ENCODE measurements around the gene KANSL1.

Gene KANSL1

GRCh38 chr17:46208997-46209396, 15.8 kb upstream of the KANSL1 start:
- H3K27me3 ChIP-seq (ENCODE audit: control insufficient read depth in 1 of 2, insufficient read depth in 1 of 2, low read length in 2 of 2), result no peaks in the 10 kb centered on the region
- no peak overlapping the region for H3K27ac ChIP-seq (ENCODE audit: low read length, poor library complexity, severe bottlenecking)
- H3K4me3 ChIP-seq (ENCODE audit: insufficient read depth in 1 of 2, low read depth in 1 of 2, low read length in 2 of 2), result no peak overlapping the region
- H3K14ac ChIP-seq (ENCODE audit: low read length in 2 of 2), result no peak overlapping the region
- no peak for DNase-seq
- no peak overlapping the region for H2BK15ac ChIP-seq (ENCODE audit: low read depth, poor library complexity, severe bottlenecking)
- H3K4me1 ChIP-seq (ENCODE audit: control insufficient read depth, insufficient read depth, low read depth, low read length), result no peaks in the 10 kb centered on the region
- H3K9me3 ChIP-seq (ENCODE audit: control insufficient read depth, low read length), result peaks cover 6% of the 10 kb centered on the region
- no peak overlapping the region for H3K4me2 ChIP-seq (ENCODE audit: low read length, poor library complexity, severe bottlenecking)
- H2BK12ac ChIP-seq (ENCODE audit: low read length in 2 of 2), result no peak overlapping the region
- H3K4ac ChIP-seq (ENCODE audit: low read depth in 1 of 2, low read length in 2 of 2), result no peak overlapping the region
- H3K9ac ChIP-seq (ENCODE audit: low read length), result no peak overlapping the region
- H3K18ac ChIP-seq (ENCODE audit: low read depth in 1 of 2, low read length in 2 of 2), result no peak overlapping the region
- H3K23ac ChIP-seq (ENCODE audit: low read length in 2 of 2), result no peak overlapping the region
- H2AK5ac ChIP-seq (ENCODE audit: low read length, severe bottlenecking), result no peak overlapping the region
- H3K36me3 ChIP-seq (ENCODE audit: control insufficient read depth in 1 of 2, insufficient read depth in 2 of 2, low read depth in 1 of 2, low read length in 2 of 2), result peaks cover 22 to 33% of the 10 kb centered on the region in 2 experiments
- WGBS, result over 99% methylated on average over 7 of the region's 8 CpGs
- H4K91ac ChIP-seq (ENCODE audit: low read length), result no peak overlapping the region
- no peak overlapping the region for H2BK5ac ChIP-seq (ENCODE audit: low read depth, low read length, poor library complexity, severe bottlenecking)
- no peak overlapping the region for H4K8ac ChIP-seq (ENCODE audit: low read length)
- no peak overlapping the region for H2BK120ac ChIP-seq (ENCODE audit: low read depth, low read length)
- no peak overlapping the region for H2AFZ ChIP-seq (ENCODE audit: low read depth, low read length)
- peaks cover 30% of the 10 kb centered on the region for H3K79me1 ChIP-seq (replicated peaks; ENCODE audit: low read length, poor library complexity, severe bottlenecking)

GRCh38 chr17:46205975-46206374, 12.7 kb upstream of the KANSL1 start:
- peaks cover 38% of the 10 kb centered on the region for H3K79me1 ChIP-seq (replicated peaks; ENCODE audit: low read length, poor library complexity, severe bottlenecking)
- H3K4me3 ChIP-seq (ENCODE audit: insufficient read depth in 1 of 2, low read depth in 1 of 2, low read length in 2 of 2), result no peak overlapping the region
- H4K91ac ChIP-seq (ENCODE audit: low read length), result no peak overlapping the region
- peaks cover 11% of the 10 kb centered on the region for H3K4me1 ChIP-seq (ENCODE audit: control insufficient read depth, insufficient read depth, low read depth, low read length)
- H3K4me2 ChIP-seq (ENCODE audit: low read length, poor library complexity, severe bottlenecking), result no peak overlapping the region
- H2BK15ac ChIP-seq (ENCODE audit: low read depth, poor library complexity, severe bottlenecking), result no peak overlapping the region
- H2AK5ac ChIP-seq (ENCODE audit: low read length, severe bottlenecking), result no peak overlapping the region
- H2BK120ac ChIP-seq (ENCODE audit: low read depth, low read length), result no peak overlapping the region
- no peaks in the 10 kb centered on the region for H3K27me3 ChIP-seq (ENCODE audit: control insufficient read depth in 1 of 2, insufficient read depth in 1 of 2, low read length in 2 of 2)
- H3K27ac ChIP-seq (ENCODE audit: low read length, poor library complexity, severe bottlenecking), result no peak overlapping the region
- peaks cover 20 to 29% of the 10 kb centered on the region in 2 experiments for H3K36me3 ChIP-seq (ENCODE audit: control insufficient read depth in 1 of 2, insufficient read depth in 2 of 2, low read depth in 1 of 2, low read length in 2 of 2)
- DNase-seq, result no peak
- no peak overlapping the region for H2BK5ac ChIP-seq (ENCODE audit: low read depth, low read length, poor library complexity, severe bottlenecking)
- peak overlapping the region in 1 of 2 experiments; percentile 81 for H3K23ac ChIP-seq (ENCODE audit: low read length in 2 of 2)
- H2BK12ac ChIP-seq (ENCODE audit: low read length in 2 of 2), result no peak overlapping the region
- no peak overlapping the region for H3K14ac ChIP-seq (ENCODE audit: low read length in 2 of 2)
- H3K9me3 ChIP-seq (ENCODE audit: control insufficient read depth, low read length), result peaks cover 6% of the 10 kb centered on the region
- no peak overlapping the region for H3K9ac ChIP-seq (ENCODE audit: low read length)
- no peak overlapping the region for H3K18ac ChIP-seq (ENCODE audit: low read depth in 1 of 2, low read length in 2 of 2)
- H2AFZ ChIP-seq (ENCODE audit: low read depth, low read length), result no peak overlapping the region
- no peak overlapping the region for H4K8ac ChIP-seq (ENCODE audit: low read length)
- no peak overlapping the region for H3K4ac ChIP-seq (ENCODE audit: low read depth in 1 of 2, low read length in 2 of 2)

DNA sequence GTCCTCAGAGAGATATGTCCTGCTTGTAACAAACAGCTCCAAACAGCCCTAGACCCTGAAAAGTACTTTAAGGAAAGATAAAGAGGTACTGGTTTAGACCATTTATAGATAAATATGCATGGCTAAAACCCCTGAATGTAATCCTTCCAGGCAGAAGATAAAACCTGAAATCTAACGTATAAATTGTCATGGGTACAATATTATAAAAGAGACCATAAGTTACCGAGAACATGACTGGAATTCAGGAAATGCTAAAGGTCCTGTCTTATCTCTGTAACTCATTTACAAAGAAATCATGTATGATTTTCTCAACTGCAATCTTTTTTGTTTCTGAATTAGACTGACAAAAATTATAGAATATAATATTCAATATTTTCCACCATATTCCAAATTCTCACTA, 9.2 kb upstream of the KANSL1 start:
- no peak overlapping the region for H2AK5ac ChIP-seq (ENCODE audit: low read length, severe bottlenecking)
- H3K4ac ChIP-seq (ENCODE audit: low read depth in 1 of 2, low read length in 2 of 2), result no peak overlapping the region
- no peak overlapping the region for H2BK15ac ChIP-seq (ENCODE audit: low read depth, poor library complexity, severe bottlenecking)
- H3K79me1 ChIP-seq (replicated peaks; ENCODE audit: low read length, poor library complexity, severe bottlenecking), result peaks cover 35% of the 10 kb centered on the region
- H3K4me3 ChIP-seq (ENCODE audit: insufficient read depth in 1 of 2, low read depth in 1 of 2, low read length in 2 of 2), result no peak overlapping the region
- H3K23ac ChIP-seq (ENCODE audit: low read length in 2 of 2), result no peak overlapping the region
- peak overlapping the region; percentile 10 for H3K27ac ChIP-seq (ENCODE audit: low read length, poor library complexity, severe bottlenecking)
- H2AFZ ChIP-seq (ENCODE audit: low read depth, low read length), result no peak overlapping the region
- no peak overlapping the region for H2BK5ac ChIP-seq (ENCODE audit: low read depth, low read length, poor library complexity, severe bottlenecking)
- no peak overlapping the region for H3K18ac ChIP-seq (ENCODE audit: low read depth in 1 of 2, low read length in 2 of 2)
- no peak overlapping the region for H4K8ac ChIP-seq (ENCODE audit: low read length)
- DNase-seq, result no peak
- peaks cover 10 to 13% of the 10 kb centered on the region in 2 experiments for H3K36me3 ChIP-seq (ENCODE audit: control insufficient read depth in 1 of 2, insufficient read depth in 2 of 2, low read depth in 1 of 2, low read length in 2 of 2)
- H3K9ac ChIP-seq (ENCODE audit: low read length), result no peak overlapping the region
- H2BK120ac ChIP-seq (ENCODE audit: low read depth, low read length), result no peak overlapping the region
- no peak overlapping the region for H2BK12ac ChIP-seq (ENCODE audit: low read length in 2 of 2)
- H3K27me3 ChIP-seq (ENCODE audit: control insufficient read depth in 1 of 2, insufficient read depth in 1 of 2, low read length in 2 of 2), result no peaks in the 10 kb centered on the region
- H4K91ac ChIP-seq (ENCODE audit: low read length), result no peak overlapping the region
- peaks cover 6% of the 10 kb centered on the region for H3K9me3 ChIP-seq (ENCODE audit: control insufficient read depth, low read length)
- H3K14ac ChIP-seq (ENCODE audit: low read length in 2 of 2), result no peak overlapping the region
- 93% methylated on average over 2 of the region's 2 CpGs for WGBS
- no peak overlapping the region for H3K4me2 ChIP-seq (ENCODE audit: low read length, poor library complexity, severe bottlenecking)
- H3K4me1 ChIP-seq (ENCODE audit: control insufficient read depth, insufficient read depth, low read depth, low read length), result peaks cover 16% of the 10 kb centered on the region

DNA sequence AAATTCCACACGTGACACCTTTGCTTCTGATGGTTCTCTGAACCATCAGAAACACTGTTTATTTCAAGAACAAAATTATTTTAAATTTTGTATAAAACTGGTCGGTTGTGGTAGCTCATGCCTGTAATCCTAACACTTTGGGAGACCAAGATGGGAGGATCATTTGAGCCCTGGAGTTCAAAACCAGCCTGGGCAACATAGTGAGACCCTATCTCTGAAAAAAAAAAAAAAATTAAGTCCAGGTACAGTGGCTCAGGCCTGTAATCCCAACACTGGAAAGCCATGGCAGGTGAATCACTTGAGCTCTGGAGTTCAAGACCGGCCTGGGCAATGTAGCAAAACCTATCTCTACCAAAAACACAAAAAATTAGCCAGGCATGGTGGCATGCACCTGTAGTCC, 8.3 kb upstream of the KANSL1 start:
- Histone ChIP-seq H4K91ac (ENCODE audit: low read length) (no peak overlapping the region), H2AFZ (ENCODE audit: low read depth, low read length) (no peak overlapping the region), H3K23ac (ENCODE audit: low read length in 2 of 2) (peak overlapping the region in 1 of 2 experiments; percentile 41), H3K36me3 (ENCODE audit: control insufficient read depth in 1 of 2, insufficient read depth in 2 of 2, low read depth in 1 of 2, low read length in 2 of 2) (peaks cover 10 to 16% of the 10 kb centered on the region in 2 experiments), H3K4me2 (ENCODE audit: low read length, poor library complexity, severe bottlenecking) (no peak overlapping the region), H2BK12ac (ENCODE audit: low read length in 2 of 2) (no peak overlapping the region), H3K4me1 (ENCODE audit: control insufficient read depth, insufficient read depth, low read depth, low read length) (peaks cover 18% of the 10 kb centered on the region), H3K4me3 (ENCODE audit: insufficient read depth in 1 of 2, low read depth in 1 of 2, low read length in 2 of 2) (no peak overlapping the region), H2BK5ac (ENCODE audit: low read depth, low read length, poor library complexity, severe bottlenecking) (no peak overlapping the region), H3K9ac (ENCODE audit: low read length) (no peak overlapping the region), H3K27ac (ENCODE audit: low read length, poor library complexity, severe bottlenecking) (no peak overlapping the region), H2AK5ac (ENCODE audit: low read length, severe bottlenecking) (peak overlapping the region; percentile 66), H3K4ac (ENCODE audit: low read depth in 1 of 2, low read length in 2 of 2) (no peak overlapping the region), H2BK120ac (ENCODE audit: low read depth, low read length) (no peak overlapping the region), H3K79me1 (replicated peaks; ENCODE audit: low read length, poor library complexity, severe bottlenecking) (peaks cover 34% of the 10 kb centered on the region), H3K14ac (ENCODE audit: low read length in 2 of 2) (no peak overlapping the region), H3K9me3 (ENCODE audit: control insufficient read depth, low read length) (peaks cover 6% of the 10 kb centered on the region), H3K27me3 (ENCODE audit: control insufficient read depth in 1 of 2, insufficient read depth in 1 of 2, low read length in 2 of 2) (no peaks in the 10 kb centered on the region), H3K18ac (ENCODE audit: low read depth in 1 of 2, low read length in 2 of 2) (no peak overlapping the region), H4K8ac (ENCODE audit: low read length) (no peak overlapping the region), H2BK15ac (ENCODE audit: low read depth, poor library complexity, severe bottlenecking) (no peak overlapping the region)
- DNase-seq, result no peak
- over 99% methylated on average over 3 of the region's 3 CpGs for WGBS

Data from mesenchymal stem cell (in vitro differentiated cells and primary cell).